ENCODE results near the gene RNF135. TPM values are rescaled to one million over a fixed set of nuclear protein-coding genes. Genes with fewer than 3 reads are reported as not detected.
"Not testable (repeated sequence)": the region's sequence is repeated elsewhere in the genome, so short reads cannot be mapped to it uniquely, and the experiment has no call there.

Gene RNF135
- total RNA-seq, 1 donor from 2014 or later, result 5.6 TPM

DNA sequence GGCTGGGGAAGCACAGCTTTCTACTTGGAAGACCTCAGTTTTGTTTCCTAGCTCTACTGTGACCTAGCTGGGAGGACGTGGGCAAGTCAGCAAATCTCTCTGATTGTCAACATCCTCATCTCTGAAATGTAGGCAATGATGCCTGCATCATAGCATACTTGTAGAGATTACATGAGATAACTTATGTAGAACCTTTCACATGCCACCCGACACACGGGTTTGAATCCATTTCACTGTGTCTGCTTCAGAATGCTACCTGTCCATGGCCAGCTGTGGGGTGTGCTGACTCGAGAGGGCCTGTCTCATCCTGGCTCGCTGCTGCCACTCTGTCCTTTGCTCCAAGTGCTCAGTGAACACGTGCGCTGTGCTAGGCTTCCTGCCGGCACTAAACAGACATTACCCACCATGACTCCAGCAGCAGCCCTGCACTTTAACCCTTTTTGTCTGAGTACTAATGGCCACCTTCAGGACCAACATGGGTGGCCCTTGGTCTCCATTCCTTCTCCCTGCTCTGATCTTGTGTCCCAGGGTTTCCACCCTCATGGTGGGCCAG is 41.7 kb upstream of the RNF135 start:
- Histone ChIP-seq H3K4me2 (ENCODE audit: low read length) (no peak overlapping the region), H3K4me1 (ENCODE audit: insufficient read depth, low read length) (no peaks in the 10 kb centered on the region), H3K9me3 (ENCODE audit: insufficient read depth, low read depth, low read length) (no peaks in the 10 kb centered on the region), H4K20me1 (ENCODE audit: insufficient read depth, low read length) (no peaks in the 10 kb centered on the region), H2AFZ (ENCODE audit: low read depth, low read length) (no peak overlapping the region), H3K27me3 (ENCODE audit: insufficient read depth, low read length) (peaks cover 12% of the 10 kb centered on the region), H3K4me3 (ENCODE audit: insufficient read depth, low read depth, low read length) (no peak overlapping the region), H3K79me2 (ENCODE audit: insufficient read depth, low read length) (no peaks in the 10 kb centered on the region), H3K27ac (ENCODE audit: low read depth, low read length) (no peak overlapping the region), H3K36me3 (ENCODE audit: insufficient read depth, low read length) (no peaks in the 10 kb centered on the region), H3K9ac (ENCODE audit: low read length) (no peak overlapping the region)
- no peak for DNase-seq (ENCODE audit: low read depth)
- TF ChIP-seq, protein P1, sequence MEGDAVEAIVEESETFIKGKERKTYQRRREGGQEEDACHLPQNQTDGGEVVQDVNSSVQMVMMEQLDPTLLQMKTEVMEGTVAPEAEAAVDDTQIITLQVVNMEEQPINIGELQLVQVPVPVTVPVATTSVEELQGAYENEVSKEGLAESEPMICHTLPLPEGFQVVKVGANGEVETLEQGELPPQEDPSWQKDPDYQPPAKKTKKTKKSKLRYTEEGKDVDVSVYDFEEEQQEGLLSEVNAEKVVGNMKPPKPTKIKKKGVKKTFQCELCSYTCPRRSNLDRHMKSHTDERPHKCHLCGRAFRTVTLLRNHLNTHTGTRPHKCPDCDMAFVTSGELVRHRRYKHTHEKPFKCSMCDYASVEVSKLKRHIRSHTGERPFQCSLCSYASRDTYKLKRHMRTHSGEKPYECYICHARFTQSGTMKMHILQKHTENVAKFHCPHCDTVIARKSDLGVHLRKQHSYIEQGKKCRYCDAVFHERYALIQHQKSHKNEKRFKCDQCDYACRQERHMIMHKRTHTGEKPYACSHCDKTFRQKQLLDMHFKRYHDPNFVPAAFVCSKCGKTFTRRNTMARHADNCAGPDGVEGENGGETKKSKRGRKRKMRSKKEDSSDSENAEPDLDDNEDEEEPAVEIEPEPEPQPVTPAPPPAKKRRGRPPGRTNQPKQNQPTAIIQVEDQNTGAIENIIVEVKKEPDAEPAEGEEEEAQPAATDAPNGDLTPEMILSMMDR (IDR thresholded peaks at IDR 0.05; ENCODE audit: insufficient read depth, low read depth, low read length), result no peak
- TF ChIP-seq EZH2 (IDR thresholded peaks at IDR 0.05; ENCODE audit: insufficient read depth, low read length), result no peak
- no peaks in the 10 kb centered on the region for H3K9me3 Mint-ChIP-seq (ENCODE audit: unreplicated experiment)
- no peak overlapping the region for H3K4me3 Mint-ChIP-seq (ENCODE audit: unreplicated experiment)
- H3K36me3 Mint-ChIP-seq (ENCODE audit: low read depth, unreplicated experiment), result no peaks in the 10 kb centered on the region
- no peak for FAIRE-seq
- H3K27ac Mint-ChIP-seq (ENCODE audit: unreplicated experiment), result no peak overlapping the region
- no peaks in the 10 kb centered on the region for H3K4me1 Mint-ChIP-seq (ENCODE audit: low read depth, unreplicated experiment)
- H3K27me3 Mint-ChIP-seq (ENCODE audit: low read depth, unreplicated experiment), result peaks cover 40% of the 10 kb centered on the region

DNA sequence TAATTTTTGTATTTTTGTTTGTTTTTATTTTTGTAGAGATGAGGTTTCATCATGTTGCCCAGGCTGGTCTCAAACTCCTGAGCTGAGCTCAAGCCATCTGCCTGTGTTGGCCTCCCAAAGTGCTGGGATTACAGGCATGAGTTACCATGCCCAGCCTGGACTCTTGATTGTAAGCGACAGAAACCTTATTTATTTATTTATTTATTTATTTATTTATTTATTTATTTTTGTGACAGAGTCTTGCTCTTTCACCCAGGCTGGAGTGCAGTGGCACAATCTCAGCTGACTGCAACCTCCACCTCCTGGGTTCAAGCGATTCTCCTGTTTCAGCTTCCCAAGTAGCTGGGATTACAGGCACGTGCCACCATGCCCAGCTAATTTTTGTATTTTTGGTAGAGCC is 41.0 kb upstream of the RNF135 start:
- FAIRE-seq; H3K9ac ChIP-seq (ENCODE audit: low read length); H3K27me3 ChIP-seq (ENCODE audit: insufficient read depth, low read length); H3K4me3 Mint-ChIP-seq (ENCODE audit: unreplicated experiment); H3K36me3 ChIP-seq (ENCODE audit: insufficient read depth, low read length); H3K27ac ChIP-seq (ENCODE audit: low read depth, low read length); H3K4me1 Mint-ChIP-seq (ENCODE audit: low read depth, unreplicated experiment); H3K4me1 ChIP-seq (ENCODE audit: insufficient read depth, low read length); H3K4me3 ChIP-seq (ENCODE audit: insufficient read depth, low read depth, low read length); H3K9me3 Mint-ChIP-seq (ENCODE audit: unreplicated experiment); H3K36me3 Mint-ChIP-seq (ENCODE audit: low read depth, unreplicated experiment); H3K27ac Mint-ChIP-seq (ENCODE audit: unreplicated experiment); H4K20me1 ChIP-seq (ENCODE audit: insufficient read depth, low read length); H2AFZ ChIP-seq (ENCODE audit: low read depth, low read length); H3K9me3 ChIP-seq (ENCODE audit: insufficient read depth, low read depth, low read length); DNase-seq (ENCODE audit: low read depth); H3K4me2 ChIP-seq (ENCODE audit: low read length); H3K79me2 ChIP-seq (ENCODE audit: insufficient read depth, low read length): not testable (repeated sequence)
- peaks cover 39% of the 10 kb centered on the region for H3K27me3 Mint-ChIP-seq (ENCODE audit: low read depth, unreplicated experiment)

DNA sequence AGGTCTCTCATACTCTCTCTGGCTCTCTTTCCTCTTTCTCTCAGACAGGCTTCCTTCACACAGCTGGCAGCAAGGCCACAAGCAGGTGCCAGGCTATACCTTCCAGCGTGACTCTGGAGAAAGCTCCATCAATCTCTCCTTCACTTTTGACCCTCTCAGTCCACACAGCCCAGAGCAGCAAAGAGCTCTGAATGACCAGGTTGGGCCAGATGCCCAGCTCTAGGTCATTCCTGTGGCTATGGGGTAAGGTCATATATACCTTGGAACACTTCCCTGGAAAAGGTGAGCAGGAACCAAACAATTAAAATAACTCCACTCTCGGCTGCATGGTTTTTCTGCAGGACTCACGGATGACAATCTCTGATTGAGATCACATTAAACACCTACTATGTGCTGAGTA is 40.3 kb upstream of the RNF135 start:
- no peak overlapping the region for H3K4me3 Mint-ChIP-seq (ENCODE audit: unreplicated experiment)
- H3K4me1 ChIP-seq (ENCODE audit: insufficient read depth, low read length), result no peaks in the 10 kb centered on the region
- H3K36me3 Mint-ChIP-seq (ENCODE audit: low read depth, unreplicated experiment), result no peaks in the 10 kb centered on the region
- no peaks in the 10 kb centered on the region for H3K9me3 ChIP-seq (ENCODE audit: insufficient read depth, low read depth, low read length)
- peaks cover 37% of the 10 kb centered on the region for H3K27me3 Mint-ChIP-seq (ENCODE audit: low read depth, unreplicated experiment)
- TF ChIP-seq EZH2 (IDR thresholded peaks at IDR 0.05; ENCODE audit: insufficient read depth, low read length), result no peak
- TF ChIP-seq, protein P1 (IDR thresholded peaks at IDR 0.05; ENCODE audit: insufficient read depth, low read depth, low read length), result no peak
- H3K4me3 ChIP-seq (ENCODE audit: insufficient read depth, low read depth, low read length), result no peak overlapping the region
- no peaks in the 10 kb centered on the region for H3K9me3 Mint-ChIP-seq (ENCODE audit: unreplicated experiment)
- no peaks in the 10 kb centered on the region for H3K4me1 Mint-ChIP-seq (ENCODE audit: low read depth, unreplicated experiment)
- H3K27ac Mint-ChIP-seq (ENCODE audit: unreplicated experiment), result no peak overlapping the region
- H3K4me2 ChIP-seq (ENCODE audit: low read length), result no peak overlapping the region
- no peaks in the 10 kb centered on the region for H3K79me2 ChIP-seq (ENCODE audit: insufficient read depth, low read length)
- H3K27me3 ChIP-seq (ENCODE audit: insufficient read depth, low read length), result peaks cover 10% of the 10 kb centered on the region
- no peak overlapping the region for H3K27ac ChIP-seq (ENCODE audit: low read depth, low read length)
- H4K20me1 ChIP-seq (ENCODE audit: insufficient read depth, low read length), result no peaks in the 10 kb centered on the region
- H3K9ac ChIP-seq (ENCODE audit: low read length), result no peak overlapping the region
- no peak for FAIRE-seq
- no peaks in the 10 kb centered on the region for H3K36me3 ChIP-seq (ENCODE audit: insufficient read depth, low read length)
- no peak overlapping the region for H2AFZ ChIP-seq (ENCODE audit: low read depth, low read length)
- no peak for DNase-seq (ENCODE audit: low read depth)

DNA sequence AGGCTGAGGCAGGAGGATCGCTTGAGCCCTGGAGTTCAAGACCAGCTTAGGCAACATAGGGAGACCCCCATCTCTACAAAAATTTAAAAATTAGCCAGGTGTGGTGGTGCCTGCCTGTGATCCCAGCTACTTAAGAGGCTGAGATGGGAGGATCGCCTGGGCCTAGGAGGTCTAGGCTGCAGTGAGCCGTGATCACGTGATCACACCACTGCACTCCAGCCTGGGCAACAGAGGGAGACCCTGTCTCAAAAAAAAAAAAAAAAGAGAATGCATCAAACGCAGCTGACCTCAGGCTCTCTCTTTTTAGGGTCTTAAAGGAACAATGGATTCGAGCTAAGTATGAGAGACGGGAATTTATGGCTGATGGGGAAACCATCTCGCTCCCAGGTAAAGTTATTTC is 39.3 kb upstream of the RNF135 start:
- H3K9me3 Mint-ChIP-seq (ENCODE audit: unreplicated experiment); FAIRE-seq; H3K27ac Mint-ChIP-seq (ENCODE audit: unreplicated experiment); H2AFZ ChIP-seq (ENCODE audit: low read depth, low read length); H3K79me2 ChIP-seq (ENCODE audit: insufficient read depth, low read length); H3K4me3 ChIP-seq (ENCODE audit: insufficient read depth, low read depth, low read length); H4K20me1 ChIP-seq (ENCODE audit: insufficient read depth, low read length); DNase-seq (ENCODE audit: low read depth); H3K9me3 ChIP-seq (ENCODE audit: insufficient read depth, low read depth, low read length); H3K4me2 ChIP-seq (ENCODE audit: low read length); H3K4me1 Mint-ChIP-seq (ENCODE audit: low read depth, unreplicated experiment); H3K4me1 ChIP-seq (ENCODE audit: insufficient read depth, low read length); H3K27me3 ChIP-seq (ENCODE audit: insufficient read depth, low read length); H3K4me3 Mint-ChIP-seq (ENCODE audit: unreplicated experiment); H3K27ac ChIP-seq (ENCODE audit: low read depth, low read length); H3K36me3 Mint-ChIP-seq (ENCODE audit: low read depth, unreplicated experiment); H3K9ac ChIP-seq (ENCODE audit: low read length); H3K36me3 ChIP-seq (ENCODE audit: insufficient read depth, low read length): not testable (repeated sequence)
- H3K27me3 Mint-ChIP-seq (ENCODE audit: low read depth, unreplicated experiment), result peaks cover 31% of the 10 kb centered on the region
